Tibial artery (tissue), 4 donors: ENCODE results near the gene MFF.

Experiments
- DNase-seq, 2 donors: peaks; one replicate each; pipeline ENCODE4 v3.0.0-alpha.2; 2019
- H3K27ac ChIP-seq, 2 donors: fragments of 200-600 bp; sonication (generic) in 1 of 2; 1 replicate in 1 of 2; 2 replicates in 1 of 2; pipeline ENCODE4 v1.5.1; 2018 to 2019; ENCODE audit warnings: mild to moderate bottlenecking in 1 of 2
- H3K27me3 ChIP-seq, 2 donors: fragments of 200-600 bp; sonication (generic) in 1 of 2; one replicate each; pipeline versions ENCODE4 v1.5.1 to v1.6.0; 2016 to 2019
- H3K36me3 ChIP-seq, 3 donors: fragments of 200-600 bp; sonication (generic) in 2 of 3; one replicate each; pipeline ENCODE4 v1.5.1; 2016 to 2019; ENCODE audit warnings: mild to moderate bottlenecking in 2 of 3
- H3K4me1 ChIP-seq, 4 donors: fragments of 200-600 bp; sonication (generic) in 2 of 4; 1 replicate in 3 of 4; 2 replicates in 1 of 4; pipeline ENCODE4 v1.5.1; 2016 to 2019
- H3K4me3 ChIP-seq, 2 donors: fragments of 200-600 bp; sonication (generic) in 1 of 2; 1 replicate in 1 of 2; 2 replicates in 1 of 2; pipeline ENCODE4 v1.5.1; 2018 to 2019; ENCODE audit warnings: mild to moderate bottlenecking in 2 of 2
- H3K9me3 ChIP-seq, 3 donors: fragments of 200-600 bp; sonication (generic) in 1 of 3; one replicate each; pipeline ENCODE4 v1.5.1; 2016 to 2019
- intact Hi-C: fragments of 100-400 bp; cut with DNase I; formaldehyde crosslinking; loops from one replicate; pipeline ENCODE4 v1.15.0; 2023; ENCODE audit warnings: low total_unique reads
- TF ChIP-seq, protein P1 (sequence below), 2 experiments: fragments of 200-600 bp in 1 of 2; fragments of 450-650 bp in 1 of 2; IDR thresholded peaks; one replicate each; pipeline ENCODE4 v1.5.1; 2017 to 2019; ENCODE audit warnings: antibody characterized with exemption in 2 of 2, mild to moderate bottlenecking in 1 of 2, moderate library complexity in 1 of 2

The MFF gene

DNA sequence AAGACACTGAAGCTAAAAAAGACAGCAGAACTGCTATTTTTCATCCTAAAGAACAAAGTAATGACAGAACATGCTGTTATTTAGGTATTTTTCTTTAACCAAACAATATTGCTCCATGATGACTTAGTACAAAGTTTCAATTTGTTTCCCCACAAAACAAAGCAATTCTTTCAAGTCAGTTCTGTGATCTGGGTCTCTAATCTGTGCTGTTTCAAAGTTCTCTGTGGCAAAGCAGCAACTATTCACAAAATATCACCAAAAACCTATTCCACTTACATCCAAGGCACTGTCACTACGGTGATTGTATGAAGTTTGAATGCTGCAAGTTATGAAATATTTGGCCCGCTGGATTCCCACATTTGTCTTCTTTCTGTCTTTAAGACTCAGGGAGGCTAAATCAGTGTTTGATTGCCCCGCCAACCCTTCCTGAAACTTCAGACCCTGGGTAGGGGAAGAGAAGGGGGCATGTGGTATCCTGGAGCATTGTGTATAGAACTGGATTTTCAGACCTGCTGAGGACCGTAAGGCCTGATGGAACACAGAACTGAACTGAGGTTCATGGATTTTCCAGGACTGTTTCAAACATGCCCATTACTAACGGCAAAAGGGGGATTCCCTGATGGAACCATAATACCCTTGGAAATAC is 13.1 kb upstream of the MFF start:
- Histone ChIP-seq H3K9me3 (no peaks in the 10 kb centered on the region), H3K36me3 (no peaks in the 10 kb centered on the region), H3K27me3 (no peaks in the 10 kb centered on the region), H3K4me3 (no peak overlapping the region), H3K4me1 (no peaks in the 10 kb centered on the region), H3K27ac (no peak overlapping the region)
- intact Hi-C loops = no loop called here
- no peak for DNase-seq
- TF ChIP-seq, protein P1, sequence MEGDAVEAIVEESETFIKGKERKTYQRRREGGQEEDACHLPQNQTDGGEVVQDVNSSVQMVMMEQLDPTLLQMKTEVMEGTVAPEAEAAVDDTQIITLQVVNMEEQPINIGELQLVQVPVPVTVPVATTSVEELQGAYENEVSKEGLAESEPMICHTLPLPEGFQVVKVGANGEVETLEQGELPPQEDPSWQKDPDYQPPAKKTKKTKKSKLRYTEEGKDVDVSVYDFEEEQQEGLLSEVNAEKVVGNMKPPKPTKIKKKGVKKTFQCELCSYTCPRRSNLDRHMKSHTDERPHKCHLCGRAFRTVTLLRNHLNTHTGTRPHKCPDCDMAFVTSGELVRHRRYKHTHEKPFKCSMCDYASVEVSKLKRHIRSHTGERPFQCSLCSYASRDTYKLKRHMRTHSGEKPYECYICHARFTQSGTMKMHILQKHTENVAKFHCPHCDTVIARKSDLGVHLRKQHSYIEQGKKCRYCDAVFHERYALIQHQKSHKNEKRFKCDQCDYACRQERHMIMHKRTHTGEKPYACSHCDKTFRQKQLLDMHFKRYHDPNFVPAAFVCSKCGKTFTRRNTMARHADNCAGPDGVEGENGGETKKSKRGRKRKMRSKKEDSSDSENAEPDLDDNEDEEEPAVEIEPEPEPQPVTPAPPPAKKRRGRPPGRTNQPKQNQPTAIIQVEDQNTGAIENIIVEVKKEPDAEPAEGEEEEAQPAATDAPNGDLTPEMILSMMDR (IDR thresholded peaks at IDR 0.05) = no peak

DNA sequence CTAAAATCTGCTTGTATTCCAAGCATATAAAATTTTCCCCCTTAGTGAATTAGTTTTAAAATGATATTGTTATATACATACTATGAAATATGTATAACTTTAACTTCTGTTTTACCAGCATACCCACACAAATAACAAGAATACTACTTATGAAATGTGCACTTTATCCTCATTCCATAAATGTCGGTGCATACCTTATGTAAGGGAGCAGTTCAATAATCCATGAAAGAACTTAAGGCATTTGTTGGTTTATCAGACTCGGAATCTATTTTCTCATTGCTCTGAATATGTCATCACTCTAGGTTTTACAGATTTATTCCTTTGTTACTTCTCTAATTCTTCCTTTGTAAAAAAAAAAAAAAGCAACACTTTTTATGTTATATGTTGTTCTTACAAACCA is 12.5 kb upstream of the MFF start:
- Histone ChIP-seq H3K4me1 (no peaks in the 10 kb centered on the region), H3K4me3 (no peak overlapping the region), H3K27me3 (no peaks in the 10 kb centered on the region), H3K36me3 (no peaks in the 10 kb centered on the region), H3K9me3 (no peaks in the 10 kb centered on the region), H3K27ac (no peak overlapping the region)
- intact Hi-C loops = no loop called here
- TF ChIP-seq, protein P1 (IDR thresholded peaks at IDR 0.05) = no peak
- DNase-seq = no peak

DNA sequence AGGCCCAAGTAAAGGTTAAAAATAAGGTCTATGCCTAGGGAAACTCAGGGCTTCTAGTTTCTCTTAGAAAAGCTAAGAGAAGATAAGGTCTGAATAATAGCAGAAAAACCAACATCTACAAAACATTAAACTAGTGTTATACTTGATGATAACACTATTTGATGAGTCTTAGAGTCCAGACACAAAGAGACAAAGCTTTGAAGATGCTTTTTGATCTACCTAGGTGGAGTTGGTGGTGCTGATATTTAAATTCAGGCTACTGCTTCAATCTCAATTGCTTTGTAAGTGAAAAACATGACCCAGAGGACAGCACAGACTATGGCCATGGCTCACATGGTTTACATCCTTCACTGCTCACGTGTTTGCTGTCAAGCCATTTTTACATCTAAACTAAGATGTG is 11.7 kb upstream of the MFF start:
- no peaks in the 10 kb centered on the region for H3K9me3 ChIP-seq
- DNase-seq = no peak
- intact Hi-C loops = no loop called here
- no peak overlapping the region for H3K4me3 ChIP-seq
- no peak overlapping the region for H3K27ac ChIP-seq
- TF ChIP-seq, protein P1 (IDR thresholded peaks at IDR 0.05) = no peak
- no peaks in the 10 kb centered on the region for H3K36me3 ChIP-seq
- H3K4me1 ChIP-seq = no peaks in the 10 kb centered on the region
- H3K27me3 ChIP-seq = no peaks in the 10 kb centered on the region

DNA sequence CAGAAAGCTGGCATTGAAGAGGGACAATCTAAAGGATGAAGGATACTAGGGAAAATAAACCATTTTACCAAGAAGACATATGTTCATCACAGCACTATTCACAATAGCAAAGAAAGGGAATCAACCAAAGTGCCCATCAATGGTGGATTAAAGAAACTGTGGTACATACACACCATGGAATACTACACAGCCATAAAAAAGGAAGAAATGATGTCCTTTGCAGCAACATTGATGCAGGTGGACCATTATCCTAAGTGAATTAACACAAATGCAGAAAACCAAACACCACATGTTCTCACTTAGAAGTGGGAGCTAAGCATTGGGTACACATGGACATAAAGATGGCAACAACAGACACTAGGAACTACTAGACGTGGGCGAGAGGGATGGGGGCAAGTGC is 7.2 kb upstream of the MFF start:
- Histone ChIP-seq H3K4me3 (no peak overlapping the region), H3K4me1 (no peaks in the 10 kb centered on the region), H3K27ac (no peak overlapping the region), H3K9me3 (no peaks in the 10 kb centered on the region), H3K27me3 (no peaks in the 10 kb centered on the region), H3K36me3 (no peaks in the 10 kb centered on the region)
- TF ChIP-seq, protein P1 (IDR thresholded peaks at IDR 0.05) = no peak
- no peak for DNase-seq
- intact Hi-C loops = no loop called here

DNA sequence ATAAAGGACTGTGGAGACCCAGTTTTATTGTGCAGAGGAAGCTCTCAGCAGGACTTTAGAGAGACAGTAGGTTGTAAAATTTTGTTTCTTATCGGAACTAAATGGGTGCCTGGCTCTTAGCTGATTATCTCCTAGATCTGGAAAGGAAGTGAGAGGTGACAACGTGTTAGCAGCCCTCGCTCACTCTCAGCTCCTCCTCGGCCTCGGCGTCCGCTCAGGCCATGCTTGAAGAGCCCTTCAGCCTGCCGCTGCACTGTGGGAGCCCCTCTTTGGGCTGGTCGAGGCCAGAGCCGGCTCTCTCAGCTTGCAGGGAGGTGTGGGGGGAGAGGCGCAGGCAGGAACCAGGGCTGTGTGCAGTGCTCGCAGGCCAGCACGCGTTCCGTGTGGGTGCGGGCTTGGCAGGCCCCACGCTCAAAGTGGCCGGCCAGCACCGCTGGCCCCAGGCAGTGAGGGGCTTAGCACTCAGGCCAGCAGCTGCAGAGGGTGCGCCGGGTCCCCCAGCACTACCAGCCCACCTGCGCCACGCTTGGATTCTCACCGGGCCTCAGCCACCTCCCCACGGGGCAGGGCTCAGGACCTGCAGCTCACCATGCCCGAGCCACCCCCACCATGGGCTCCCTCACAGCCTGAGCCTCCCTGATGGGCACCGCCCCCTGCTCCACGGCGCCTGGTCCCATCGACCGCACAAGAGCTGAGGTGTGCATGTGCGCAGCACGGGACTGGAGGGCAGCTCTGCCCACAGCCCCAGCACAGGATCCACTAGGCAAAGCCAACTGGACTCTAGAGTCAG is 4.6 kb upstream of the MFF start:
- H3K27ac ChIP-seq = no peak overlapping the region
- peaks cover 0 to 9% (median 2%) of the 10 kb centered on the region in 4 donors for H3K4me1 ChIP-seq
- H3K36me3 ChIP-seq = no peaks in the 10 kb centered on the region
- H3K4me3 ChIP-seq = no peak overlapping the region
- TF ChIP-seq, protein P1 (IDR thresholded peaks at IDR 0.05) = no peak
- no peak for DNase-seq
- H3K27me3 ChIP-seq = no peaks in the 10 kb centered on the region
- intact Hi-C loops = no loop called here
- no peaks in the 10 kb centered on the region for H3K9me3 ChIP-seq
